Fibroblast of skin of back (primary cell): ENCODE data around the gene B4GALT1.
"Not testable (repeated sequence)": the region's sequence is repeated elsewhere in the genome, so short reads cannot be mapped to it uniquely, and the experiment has no call there.

Source experiments
- DNase-seq: peaks from one replicate; pipeline ENCODE4 v3.0.0-alpha.2; 2013

Gene B4GALT1

DNA sequence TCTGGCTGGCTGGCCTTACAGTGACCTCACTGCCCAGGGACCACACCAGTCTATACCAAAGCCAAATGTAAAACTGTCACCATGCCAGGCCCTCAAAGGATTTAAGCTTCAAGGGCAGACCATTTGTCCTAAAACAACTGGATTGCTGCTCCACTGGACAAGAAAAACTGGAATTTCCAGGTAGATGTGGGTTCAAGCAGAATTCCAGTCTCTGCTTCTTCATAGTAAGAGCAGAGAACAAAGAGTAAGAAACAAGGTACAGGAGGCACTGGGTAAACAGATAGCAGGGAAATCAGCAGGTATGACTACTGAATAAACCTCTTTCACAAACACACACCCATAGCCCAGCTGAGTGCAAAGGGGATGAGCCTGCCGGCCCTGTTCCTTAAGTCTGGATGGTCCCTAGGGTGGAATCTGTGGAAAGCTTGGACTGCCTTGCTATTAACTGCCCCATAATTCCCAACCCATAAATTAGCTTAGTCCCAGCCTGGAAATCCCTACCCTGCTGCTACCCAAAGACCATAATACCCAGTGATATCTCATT, 5.5 kb downstream of the B4GALT1 start:
- DNase-seq: no peak

DNA sequence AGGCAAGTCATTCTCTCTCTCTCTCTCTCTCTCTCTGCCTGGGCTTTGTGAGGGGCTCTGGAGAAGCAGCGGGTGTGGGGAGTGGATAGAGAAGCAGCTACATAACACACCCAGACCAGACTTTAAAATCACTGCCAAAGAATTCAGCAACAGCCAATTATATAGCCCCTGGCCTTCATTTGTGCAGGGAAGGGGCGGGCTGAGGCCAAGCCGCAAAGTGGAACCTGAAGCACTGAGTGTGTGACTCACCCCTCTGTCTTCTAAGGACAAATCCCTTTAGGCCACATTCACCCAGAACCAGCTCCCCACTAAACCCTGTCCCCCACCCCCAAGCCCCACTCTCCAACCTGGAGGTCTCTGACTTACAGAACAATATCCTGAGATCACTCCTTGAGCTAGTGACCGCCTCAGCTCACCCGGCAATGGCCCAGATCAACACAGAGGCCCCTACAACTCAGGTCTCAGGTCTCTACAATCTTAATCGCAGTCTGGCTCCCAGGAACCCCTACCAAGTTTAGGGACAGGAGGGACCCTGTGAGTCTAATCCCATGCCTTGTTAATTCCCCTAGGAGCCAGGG, 6.0 kb downstream of the B4GALT1 start:
- DNase-seq: peak; percentile 99

DNA sequence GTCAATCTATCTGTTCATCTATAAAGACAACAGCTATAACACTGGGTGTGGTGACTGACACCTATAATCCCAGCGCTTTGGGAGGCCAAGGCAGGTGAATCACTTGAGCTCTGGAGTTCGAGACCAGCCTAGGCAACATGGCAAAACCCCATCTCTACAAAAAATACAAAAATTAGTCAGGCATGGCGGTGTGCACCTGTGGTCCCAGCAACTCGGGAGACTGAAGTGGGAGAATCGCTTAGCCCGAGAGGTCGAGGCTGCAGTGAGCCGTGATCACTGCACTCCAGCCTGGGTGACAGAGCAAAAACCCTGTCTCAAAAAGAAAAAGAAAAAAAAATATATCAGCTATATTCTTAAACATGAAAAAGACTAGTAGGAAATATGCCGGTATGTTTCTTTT, 6.7 kb downstream of the B4GALT1 start:
- DNase-seq: not testable (repeated sequence)

GRCh38 chr9:33159777-33160127, 7.4 kb downstream of the B4GALT1 start:
- peak; percentile 77 for DNase-seq

- peak; percentile 56 for DNase-seq
These were observed 8.0 kb downstream of the B4GALT1 start for GRCh38 chr9:33158843-33159776.

DNA sequence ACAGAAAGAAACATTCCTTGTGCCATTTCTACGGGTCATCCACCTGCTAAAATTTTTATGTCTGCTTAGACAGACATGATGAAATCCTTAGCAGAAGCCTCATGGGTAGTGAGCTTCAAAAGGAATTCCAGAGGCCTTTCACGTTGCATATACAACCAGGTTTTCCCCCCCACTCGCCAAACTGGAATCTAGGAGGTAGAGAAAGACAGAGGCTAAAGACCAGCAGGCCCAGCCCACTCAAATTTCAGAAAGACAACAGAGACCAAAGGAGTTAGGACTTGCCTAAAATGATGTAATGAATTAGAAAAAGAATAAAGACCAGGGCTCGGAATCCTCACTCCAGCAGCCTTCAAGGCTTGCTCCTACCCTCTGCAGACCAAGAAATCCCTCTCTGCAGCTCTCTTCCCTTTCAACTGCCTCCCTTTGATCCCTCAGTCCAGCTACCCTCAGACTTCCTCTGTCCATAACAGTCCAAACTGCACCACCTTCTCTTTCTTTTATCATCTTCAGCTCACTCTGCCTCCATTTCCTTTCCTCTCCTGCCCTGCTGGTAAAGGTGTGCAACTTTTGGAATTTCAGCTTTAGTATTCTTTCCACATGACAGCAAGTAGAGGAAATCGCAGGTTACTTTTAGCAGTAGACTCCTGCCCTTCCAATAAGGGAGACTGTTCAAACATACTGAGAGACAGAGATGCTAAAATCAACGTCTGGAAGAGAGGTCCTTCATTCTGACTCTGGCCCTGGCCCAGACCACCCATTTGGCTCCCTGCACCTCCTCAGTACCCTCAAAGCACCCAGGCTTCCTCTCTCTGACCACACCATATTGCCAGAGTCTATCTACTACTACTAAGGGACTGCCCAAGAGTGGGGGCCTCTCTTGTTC, 8.9 kb downstream of the B4GALT1 start:
- no peak for DNase-seq

DNA sequence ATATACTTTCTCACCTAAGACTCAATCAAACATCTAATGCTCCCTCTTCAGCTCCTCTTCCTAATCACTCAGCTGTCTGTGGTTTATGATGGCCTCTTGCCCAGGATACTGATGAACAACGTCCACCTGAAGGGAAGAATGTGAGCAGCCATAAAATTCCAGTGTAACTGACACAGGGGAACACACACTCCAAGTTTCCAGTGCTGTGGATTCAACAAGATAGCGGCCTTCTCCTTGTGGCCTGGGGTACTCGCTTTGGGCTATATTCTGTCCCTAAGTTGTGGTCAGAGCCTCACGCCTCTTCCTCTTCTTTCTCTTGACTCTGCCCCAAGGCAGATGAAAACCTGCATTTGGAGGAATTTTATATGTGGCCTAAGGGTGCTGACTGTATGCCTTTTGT, 11.7 kb downstream of the B4GALT1 start:
- DNase-seq: no peak

GRCh38 chr9:33154371-33154770, 12.8 kb downstream of the B4GALT1 start:
- DNase-seq: no peak

DNA sequence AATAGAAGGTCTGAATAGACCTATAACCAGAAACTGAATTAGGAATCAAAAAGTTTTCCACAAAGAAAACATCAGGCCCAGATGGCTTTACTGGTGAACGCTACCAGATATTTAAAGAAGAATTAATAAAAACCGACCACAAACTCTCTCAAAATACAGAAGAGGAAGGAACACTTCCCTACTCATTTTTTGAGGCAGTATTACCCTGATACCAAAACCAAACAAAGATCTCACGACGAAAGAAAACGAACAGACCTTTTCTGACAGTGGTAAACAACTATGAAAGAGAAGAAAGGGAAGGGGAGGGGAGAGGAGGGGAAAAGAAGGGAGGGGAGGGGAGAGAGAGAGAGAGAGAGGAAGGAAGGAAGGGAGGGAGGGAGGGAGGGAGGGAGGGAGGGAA, 13.5 kb downstream of the B4GALT1 start:
- no peak for DNase-seq

- DNase-seq: no peak
These were observed 14.1 kb downstream of the B4GALT1 start for GRCh38 chr9:33153001-33153400.

DNA sequence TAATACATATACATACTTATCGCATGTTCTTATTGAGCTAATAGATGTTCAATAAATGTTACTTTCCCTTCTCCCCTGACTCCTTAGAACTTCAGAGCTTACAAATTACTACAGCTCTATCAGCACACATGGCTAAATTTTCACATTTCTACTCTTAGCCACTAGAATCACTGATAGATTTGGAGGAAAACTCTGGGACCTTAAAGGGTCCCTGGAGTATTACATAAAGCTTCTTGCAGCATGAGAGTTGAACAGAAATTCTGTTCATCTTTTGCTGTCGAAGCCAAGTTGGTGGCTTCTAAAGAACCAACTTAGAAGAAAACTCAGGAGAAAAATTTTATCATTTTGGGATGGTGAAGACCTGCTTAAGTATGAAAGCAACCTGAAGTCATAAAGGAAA, 15.5 kb downstream of the B4GALT1 start:
- DNase-seq: no peak

GRCh38 chr9:33151007-33151557, 16.1 kb downstream of the B4GALT1 start:
- peak; percentile 98 for DNase-seq

- DNase-seq: no peak
These were observed 18.6 kb downstream of the B4GALT1 start for GRCh38 chr9:33148367-33149014.

- no peak for DNase-seq
These were observed 19.5 kb downstream of the B4GALT1 start for GRCh38 chr9:33147416-33148169.

DNA sequence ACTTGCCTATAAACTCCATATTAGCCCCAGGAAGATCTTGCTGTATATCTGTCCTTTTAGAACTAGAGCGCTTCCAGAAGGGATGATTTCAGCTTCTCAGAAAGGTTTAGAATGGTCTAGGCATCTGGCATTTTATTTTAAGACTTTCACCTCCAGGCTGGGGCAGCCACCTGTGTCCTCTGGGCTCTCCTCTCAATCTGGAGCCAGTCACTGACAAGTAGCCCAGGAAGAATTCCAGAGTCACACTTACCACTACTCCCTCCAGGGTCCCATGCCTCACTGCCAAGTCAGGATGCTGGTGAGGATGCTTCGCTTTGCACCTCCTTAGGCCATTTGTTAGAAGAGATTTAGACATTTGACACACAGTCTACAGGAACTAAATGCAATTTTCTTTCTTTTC, 20.8 kb downstream of the B4GALT1 start:
- DNase-seq: no peak

- DNase-seq: no peak
These were observed 22.6 kb downstream of the B4GALT1 start for GRCh38 chr9:33144551-33144950.

- no peak for DNase-seq
These were observed 23.9 kb downstream of the B4GALT1 start for GRCh38 chr9:33143241-33143661.

DNA sequence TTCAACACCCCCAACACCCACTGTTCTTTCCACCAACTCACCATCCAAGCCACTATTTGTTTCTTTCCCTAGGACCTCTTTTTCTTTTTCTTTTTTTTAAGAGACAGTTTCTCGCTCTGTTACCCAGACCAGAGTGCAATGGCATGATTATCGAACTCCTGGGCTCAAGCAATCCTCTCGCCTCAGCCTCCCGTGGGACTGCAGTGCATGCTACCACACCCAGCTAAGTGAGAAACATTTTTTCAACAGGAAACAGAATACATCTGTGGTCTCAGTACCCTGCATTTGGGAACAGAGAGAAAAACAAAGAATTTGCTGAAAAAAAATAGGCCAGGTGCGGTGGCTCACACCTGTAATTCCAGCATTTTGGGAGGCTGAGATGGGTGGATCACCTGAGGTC, 24.6 kb downstream of the B4GALT1 start:
- no peak for DNase-seq

- DNase-seq: no peak
These were observed 26.5 kb downstream of the B4GALT1 start for GRCh38 chr9:33140401-33141360.
